ENCODE results near the gene HDAC7.

DNA sequence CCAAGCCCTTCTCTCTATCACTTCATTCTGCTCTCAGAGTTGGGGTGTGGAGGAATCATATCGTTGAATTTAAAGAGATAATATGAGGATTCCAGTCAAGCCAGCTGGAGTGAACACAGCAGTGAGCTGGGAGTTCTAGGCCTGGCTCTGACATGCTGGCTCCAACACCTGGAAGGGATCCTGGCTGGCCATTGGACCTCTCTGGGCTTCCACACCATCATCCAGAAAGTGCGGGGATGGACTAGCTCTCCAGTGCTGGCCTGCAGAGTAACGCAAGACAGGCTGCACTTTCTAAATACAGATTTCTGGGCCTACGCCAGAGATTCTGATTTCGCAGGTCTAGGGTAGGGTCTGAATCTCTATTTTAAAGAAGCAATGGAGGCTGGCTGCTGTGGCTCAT lies 34.8 kb upstream of the HDAC7 start:
- TF ChIP-seq NFIC (IDR thresholded peaks at IDR 0.05), result no peak
- TF ChIP-seq TEAD4 (IDR thresholded peaks at IDR 0.05), result no peak
- TF ChIP-seq, protein P1, sequence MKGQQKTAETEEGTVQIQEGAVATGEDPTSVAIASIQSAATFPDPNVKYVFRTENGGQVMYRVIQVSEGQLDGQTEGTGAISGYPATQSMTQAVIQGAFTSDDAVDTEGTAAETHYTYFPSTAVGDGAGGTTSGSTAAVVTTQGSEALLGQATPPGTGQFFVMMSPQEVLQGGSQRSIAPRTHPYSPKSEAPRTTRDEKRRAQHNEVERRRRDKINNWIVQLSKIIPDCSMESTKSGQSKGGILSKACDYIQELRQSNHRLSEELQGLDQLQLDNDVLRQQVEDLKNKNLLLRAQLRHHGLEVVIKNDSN (IDR thresholded peaks at IDR 0.05), result no peak
- TF ChIP-seq TAF1 (IDR thresholded peaks at IDR 0.05; ENCODE audit: low read depth), result no peak
- no peak for TF ChIP-seq FOXM1 (IDR thresholded peaks at IDR 0.05; ENCODE audit: borderline replicate concordance, low read depth)
- TF ChIP-seq, protein P2, sequence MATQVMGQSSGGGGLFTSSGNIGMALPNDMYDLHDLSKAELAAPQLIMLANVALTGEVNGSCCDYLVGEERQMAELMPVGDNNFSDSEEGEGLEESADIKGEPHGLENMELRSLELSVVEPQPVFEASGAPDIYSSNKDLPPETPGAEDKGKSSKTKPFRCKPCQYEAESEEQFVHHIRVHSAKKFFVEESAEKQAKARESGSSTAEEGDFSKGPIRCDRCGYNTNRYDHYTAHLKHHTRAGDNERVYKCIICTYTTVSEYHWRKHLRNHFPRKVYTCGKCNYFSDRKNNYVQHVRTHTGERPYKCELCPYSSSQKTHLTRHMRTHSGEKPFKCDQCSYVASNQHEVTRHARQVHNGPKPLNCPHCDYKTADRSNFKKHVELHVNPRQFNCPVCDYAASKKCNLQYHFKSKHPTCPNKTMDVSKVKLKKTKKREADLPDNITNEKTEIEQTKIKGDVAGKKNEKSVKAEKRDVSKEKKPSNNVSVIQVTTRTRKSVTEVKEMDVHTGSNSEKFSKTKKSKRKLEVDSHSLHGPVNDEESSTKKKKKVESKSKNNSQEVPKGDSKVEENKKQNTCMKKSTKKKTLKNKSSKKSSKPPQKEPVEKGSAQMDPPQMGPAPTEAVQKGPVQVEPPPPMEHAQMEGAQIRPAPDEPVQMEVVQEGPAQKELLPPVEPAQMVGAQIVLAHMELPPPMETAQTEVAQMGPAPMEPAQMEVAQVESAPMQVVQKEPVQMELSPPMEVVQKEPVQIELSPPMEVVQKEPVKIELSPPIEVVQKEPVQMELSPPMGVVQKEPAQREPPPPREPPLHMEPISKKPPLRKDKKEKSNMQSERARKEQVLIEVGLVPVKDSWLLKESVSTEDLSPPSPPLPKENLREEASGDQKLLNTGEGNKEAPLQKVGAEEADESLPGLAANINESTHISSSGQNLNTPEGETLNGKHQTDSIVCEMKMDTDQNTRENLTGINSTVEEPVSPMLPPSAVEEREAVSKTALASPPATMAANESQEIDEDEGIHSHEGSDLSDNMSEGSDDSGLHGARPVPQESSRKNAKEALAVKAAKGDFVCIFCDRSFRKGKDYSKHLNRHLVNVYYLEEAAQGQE (IDR thresholded peaks at IDR 0.05; ENCODE audit: low read depth), result no peak
- no peak for TF ChIP-seq ZBTB7A (IDR thresholded peaks at IDR 0.05; ENCODE audit: low read depth)
- TF ChIP-seq, protein P3, sequence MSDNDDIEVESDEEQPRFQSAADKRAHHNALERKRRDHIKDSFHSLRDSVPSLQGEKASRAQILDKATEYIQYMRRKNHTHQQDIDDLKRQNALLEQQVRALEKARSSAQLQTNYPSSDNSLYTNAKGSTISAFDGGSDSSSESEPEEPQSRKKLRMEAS (IDR thresholded peaks at IDR 0.05), result no peak
- TF ChIP-seq EP300 (IDR thresholded peaks at IDR 0.05; ENCODE audit: borderline replicate concordance), result no peak
- TF ChIP-seq RAD21 (IDR thresholded peaks at IDR 0.05; ENCODE audit: low read depth), result no peak
- TF ChIP-seq CREB1 (IDR thresholded peaks at IDR 0.05; ENCODE audit: low read depth), result no peak
- no peak for TF ChIP-seq CEBPB (IDR thresholded peaks at IDR 0.05)
- no peak for TF ChIP-seq EGR1 (IDR thresholded peaks at IDR 0.05)
- no peak for TF ChIP-seq YY1 (IDR thresholded peaks at IDR 0.05; ENCODE audit: low read depth)
